Medulla oblongata (tissue), 1 donor: ENCODE measurements around the gene ABR.

Experiments used
- DNase-seq: peaks from one replicate; pipeline ENCODE4 v3.0.0-alpha.2; 2015; ENCODE audit errors: extremely low spot score

ABR gene

GRCh38 chr17:1179818-1180742, at the start of gene ABR:
Gene ABR (minus strand): TSS chr17:1179981. CDS start chr17:1179727, 254 bp downstream.
- no peak for DNase-seq

DNA sequence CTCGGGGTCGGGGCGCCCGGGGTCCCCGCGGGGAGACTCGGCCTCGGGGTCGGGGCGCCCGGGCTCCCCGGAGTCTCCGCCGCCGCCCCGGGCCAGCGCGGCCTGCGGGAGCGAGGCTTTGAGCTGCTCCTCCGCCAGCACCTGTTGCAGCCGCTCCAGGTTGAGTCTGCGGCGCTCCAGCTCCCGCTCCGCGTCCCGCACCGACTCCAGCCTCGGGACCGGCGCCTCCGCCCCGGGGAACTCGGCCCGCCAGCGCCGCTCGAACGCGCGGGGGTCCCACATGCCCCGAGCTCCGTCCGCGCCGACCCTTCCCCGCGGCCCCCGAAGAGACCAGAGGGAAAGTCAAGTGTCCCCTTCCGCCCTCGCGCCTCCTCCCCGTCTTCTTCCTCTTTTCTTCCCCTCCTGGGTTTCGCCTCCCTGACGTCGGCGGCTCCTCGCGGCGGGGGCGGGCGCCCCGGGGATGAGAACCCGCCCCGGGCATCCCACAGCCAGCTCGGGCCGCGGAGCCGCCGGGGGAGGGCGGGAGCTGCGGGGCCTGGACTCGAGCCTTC, 49.6 kb upstream of the ABR start:
- DNase-seq: peak; percentile 75

GRCh38 chr17:1228781-1229348, 49.1 kb upstream of the ABR start:
- no peak for DNase-seq

- DNase-seq: peak; percentile 41
These were observed 48.4 kb upstream of the ABR start for GRCh38 chr17:1227917-1228780.

- DNase-seq: no peak
These were observed 47.6 kb upstream of the ABR start for GRCh38 chr17:1227365-1227764.

DNA sequence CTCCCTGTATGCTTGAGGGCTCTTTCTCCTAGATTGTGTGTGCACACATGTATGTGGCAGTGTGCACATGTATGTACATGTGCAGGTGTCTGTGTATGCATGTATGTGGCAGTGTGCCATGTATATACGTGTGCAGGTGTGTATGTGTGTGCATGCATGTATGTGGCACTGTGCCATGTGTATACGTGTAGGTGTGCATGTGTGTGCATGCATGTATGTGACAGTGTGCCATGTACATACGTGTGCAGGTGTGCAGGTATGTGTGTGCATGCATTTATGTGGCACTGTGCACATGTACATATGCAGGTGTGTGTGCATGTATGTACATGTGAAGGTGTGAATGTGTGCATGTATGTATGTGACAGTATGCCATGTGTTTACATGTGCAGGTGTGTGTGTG, 46.5 kb upstream of the ABR start:
- no peak for DNase-seq

- DNase-seq: no peak
These were observed 44.5 kb upstream of the ABR start for GRCh38 chr17:1224330-1224729.

DNA sequence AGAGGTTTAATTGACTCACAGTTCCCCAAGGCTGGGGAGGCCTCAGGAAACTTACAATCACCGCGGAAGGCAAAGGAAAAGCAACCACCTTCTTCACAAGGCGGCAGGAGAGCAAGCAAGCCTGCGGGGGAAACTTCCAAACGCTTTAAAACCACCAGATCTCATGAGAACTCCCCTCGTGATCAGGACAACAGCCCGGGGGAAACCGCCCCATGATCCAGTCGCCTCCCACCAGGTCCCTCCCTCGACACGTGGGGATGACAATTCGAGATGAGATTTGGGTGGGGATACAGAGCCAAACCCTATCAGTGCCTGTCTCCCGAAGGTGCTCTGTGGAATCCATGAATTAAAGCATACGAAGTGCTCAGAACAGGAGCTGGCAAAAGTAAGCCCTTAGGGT, 43.9 kb upstream of the ABR start:
- DNase-seq: no peak

DNA sequence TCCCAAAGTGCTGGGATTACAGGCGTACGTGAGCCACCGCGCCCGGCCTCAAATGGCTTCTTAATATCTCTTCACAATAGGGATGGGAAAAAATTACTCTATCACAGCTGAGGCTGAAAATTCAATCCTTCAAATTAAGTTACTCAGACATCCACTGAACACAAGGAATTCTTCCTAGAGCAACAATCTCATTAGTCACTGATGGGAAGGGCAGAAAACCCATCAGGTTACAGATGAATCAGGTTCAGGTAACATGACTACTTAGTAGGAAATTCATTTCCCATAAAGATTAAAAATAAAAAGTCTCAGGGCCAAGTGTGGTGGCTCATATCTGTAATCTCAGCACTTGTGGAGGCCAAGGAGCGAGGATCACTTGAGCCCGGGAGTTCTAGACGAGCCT, 42.5 kb upstream of the ABR start:
- DNase-seq: no peak

GRCh38 chr17:1221209-1221608, 41.4 kb upstream of the ABR start:
- no peak for DNase-seq

DNA sequence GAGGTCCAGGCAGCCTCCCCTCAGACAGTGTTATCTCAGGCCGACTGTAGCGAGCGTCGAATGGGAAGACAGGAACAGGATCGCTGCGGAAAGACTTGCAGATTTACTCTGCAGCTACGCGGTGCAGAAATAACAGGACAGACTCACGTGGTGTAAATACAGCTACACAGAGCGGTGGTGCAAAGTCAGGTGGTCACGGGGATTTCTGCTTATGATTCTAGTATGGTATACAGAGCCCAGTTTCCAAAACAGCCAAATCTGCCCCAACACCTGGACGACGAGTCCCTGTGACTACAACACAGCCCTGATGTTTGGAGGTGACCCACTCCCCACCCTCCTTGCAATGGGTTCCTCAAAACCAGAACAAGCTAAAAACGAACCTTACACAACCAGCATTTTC, 40.6 kb upstream of the ABR start:
- DNase-seq: no peak

DNA sequence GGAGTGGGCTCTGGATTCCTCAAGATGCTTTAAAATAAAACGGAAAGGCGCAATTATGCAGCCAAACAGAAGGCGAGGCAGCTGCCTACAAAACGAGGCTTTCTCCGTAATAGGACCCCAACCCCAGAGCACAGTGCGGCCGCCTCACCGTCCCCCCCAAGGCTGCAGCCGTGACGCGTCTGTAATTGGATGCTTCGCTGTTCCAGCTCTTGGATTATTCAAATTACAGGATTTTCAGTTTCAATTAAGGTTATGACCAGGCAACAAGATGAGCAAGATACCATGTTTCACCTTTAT, 37.3 kb upstream of the ABR start:
- no peak for DNase-seq

DNA sequence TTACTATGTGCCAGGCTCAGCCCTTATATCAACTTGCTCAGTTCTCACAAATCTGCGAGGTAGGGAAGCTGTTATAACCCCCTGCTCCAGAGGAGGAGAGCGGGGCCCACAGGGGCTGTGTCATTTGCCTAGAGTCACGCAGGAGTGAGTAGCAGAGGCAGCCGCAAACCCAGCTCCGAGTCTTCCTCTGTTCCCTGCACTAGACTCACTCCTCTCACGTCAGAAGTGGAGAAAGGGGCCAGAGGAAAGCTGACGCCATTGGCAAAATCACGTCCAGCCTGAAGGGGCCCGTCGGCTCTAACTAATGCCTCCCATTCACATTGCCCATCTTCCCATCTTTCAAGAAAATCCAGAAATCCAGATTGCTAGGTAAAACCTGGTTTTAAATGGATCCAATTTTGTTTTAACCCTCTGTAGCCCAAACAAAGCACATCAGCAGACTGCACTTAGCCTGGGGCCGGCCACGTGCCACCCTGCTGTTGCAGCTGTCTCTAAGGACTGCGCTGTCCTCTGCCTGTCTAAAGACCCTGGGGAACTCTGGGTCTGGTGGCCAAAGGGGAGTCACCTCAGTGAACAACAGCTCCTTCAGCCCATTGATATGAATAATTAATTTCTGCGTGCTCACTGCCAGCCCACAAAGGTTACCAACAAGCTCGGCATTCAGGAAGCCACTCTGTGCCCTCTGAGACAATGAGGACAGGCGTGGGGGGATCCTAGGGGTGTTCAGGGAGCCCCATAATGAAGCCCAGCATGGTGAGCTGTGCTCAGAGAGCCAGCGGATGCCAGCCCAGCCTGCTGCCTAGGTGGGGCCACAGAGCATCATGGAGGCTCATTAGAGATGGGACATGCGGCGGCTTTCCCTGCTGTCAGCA, 36.7 kb upstream of the ABR start:
- no peak for DNase-seq

DNA sequence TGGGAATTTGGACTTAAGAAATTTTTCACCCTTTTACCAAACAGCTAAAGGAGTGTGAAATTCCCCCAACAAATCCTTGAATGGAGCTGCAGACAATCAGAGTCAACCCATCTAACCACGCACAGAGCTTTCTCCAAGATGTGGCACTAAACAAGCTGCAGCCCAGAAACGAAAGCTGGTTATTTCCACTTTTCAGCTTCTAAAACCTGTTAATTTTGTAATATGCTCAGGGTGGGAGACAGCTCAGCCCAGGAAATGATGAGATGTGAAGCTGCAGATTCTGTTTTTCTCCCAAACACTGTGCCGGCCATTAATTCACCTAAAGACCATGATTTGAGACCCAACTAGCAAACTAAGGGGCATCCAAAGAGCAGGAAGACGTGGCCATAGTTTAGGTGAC, 33.2 kb upstream of the ABR start:
- no peak for DNase-seq

DNA sequence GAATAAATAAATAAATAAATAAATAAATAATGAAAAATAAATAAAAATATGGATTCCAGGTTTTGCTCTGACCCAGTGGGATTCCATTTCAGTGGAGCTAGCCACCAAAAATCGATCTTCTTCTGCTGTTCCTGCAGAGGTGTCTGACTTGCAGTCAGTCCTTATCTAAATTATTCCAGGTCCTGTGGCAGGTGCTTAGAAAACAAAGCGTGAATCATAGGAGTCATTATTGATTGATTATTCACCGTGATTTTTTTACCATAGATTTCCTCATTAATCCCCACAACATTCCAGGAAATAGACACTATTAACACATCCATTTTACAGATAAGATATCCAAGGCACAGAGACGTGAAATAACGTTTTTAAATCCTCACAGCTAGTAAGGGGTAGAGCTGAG, 31.5 kb upstream of the ABR start:
- no peak for DNase-seq

GRCh38 chr17:1208966-1209365, 29.2 kb upstream of the ABR start:
- no peak for DNase-seq

DNA sequence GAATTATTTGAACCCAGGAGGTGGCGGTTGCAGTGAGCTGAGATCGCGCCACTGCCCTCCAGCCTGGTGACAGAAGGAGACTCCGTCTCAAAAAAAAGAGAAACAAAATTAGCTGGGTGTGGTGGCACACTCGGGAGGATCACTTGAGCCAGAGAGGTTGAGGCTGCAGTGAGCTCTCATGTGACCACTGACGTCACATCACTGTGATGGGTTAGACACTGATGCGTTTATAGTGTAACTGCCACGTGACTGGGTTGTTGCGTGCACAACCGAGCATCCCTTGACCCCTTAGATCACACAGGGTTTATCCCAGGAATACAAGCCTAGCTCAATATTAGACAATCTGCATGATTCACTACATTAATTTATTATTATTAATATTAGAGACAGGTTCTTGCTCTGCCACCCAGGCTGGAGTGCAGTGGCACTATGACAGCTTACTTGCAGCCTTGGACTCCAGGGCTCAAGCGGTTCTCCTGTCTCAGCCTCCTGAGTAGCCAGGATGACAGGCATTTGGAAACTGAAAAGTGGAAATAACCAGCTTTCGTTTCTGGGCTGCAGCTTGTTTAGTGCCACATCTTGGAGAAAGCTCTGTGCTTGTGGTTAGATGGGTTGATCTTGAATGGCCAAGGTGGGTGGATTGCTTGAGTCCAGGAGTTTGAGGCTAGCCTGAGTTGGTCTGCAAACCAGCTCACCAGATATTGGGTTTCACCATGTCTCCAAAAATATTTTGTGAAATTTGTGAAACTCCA, 26.4 kb upstream of the ABR start:
- DNase-seq: peak; percentile 57

DNA sequence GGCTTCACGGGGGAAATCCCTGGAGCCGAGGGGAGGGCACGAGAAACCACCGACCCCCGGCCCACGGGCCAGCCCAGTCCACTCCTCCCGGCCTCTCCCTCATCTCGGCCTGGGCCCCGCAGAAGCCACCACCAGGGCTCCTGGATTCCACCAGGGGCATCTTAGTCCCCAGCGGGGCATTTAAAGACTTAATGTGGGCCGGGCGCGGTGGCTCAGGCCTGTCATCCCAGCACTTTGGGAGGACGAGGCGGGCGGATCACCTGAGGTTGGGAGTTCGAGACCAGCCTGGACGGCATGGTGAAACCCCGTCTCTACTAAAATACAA, 24.1 kb upstream of the ABR start:
- no peak for DNase-seq

DNA sequence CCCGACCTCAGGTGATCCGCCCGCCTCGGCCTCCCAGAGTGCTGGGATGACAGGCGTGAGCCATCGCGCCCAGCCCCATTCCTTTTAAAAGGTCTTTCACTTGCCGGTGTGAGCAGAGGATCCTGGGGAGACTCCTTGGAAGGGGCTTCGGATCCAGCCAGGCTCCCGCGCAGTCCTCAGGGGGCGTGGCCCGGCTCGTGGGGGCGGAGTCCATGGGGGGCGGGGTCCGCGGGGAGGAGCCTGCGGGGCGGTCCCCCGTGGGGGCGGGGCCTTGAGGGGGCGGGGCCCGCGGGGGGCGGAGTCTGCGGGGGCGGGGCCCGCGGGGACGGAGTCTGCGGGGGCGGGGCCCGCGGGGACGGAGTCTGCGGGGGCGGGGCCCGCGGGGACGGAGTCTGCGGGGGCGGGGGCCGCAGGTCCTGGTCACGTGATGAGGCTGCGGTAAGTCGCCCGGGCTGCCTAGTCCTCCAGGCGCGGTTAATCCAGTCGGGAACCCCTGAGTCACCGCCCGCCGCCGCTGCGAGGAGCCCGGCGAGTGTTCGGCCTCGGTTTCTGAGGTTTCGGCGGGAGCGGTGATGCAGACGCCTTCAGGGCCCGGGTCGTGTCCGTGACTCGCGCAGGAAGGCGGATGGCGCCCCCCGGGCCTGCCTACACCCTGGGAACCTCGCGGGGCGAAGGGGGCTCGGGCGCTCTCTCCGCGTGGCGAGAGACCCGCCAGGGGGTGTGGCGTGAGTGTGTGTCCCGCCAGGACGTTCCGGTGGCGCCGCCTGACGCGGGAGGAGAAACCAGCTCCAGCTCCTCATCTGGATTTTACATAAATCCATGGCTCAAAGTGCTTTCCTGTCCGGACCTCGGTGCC, 23.6 kb upstream of the ABR start:
- DNase-seq: no peak

DNA sequence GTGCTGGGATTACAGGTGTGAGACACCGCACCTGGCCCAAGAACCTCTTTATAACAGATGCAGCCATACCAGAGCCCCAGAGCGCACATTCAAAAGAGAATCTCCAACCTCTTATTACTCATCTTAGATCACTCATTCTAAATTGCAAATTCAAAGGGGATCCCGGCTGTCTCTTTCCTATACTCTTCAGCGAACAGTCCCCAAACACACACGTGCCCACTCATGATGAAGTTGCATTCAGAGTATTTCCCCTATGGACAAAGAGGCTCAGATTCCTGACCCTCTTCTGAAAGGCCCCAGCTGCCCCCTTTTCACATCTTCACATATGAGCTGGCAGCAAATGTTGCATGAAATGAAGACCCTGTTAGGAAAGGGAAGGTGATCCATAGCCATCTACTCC, 22.5 kb upstream of the ABR start:
- DNase-seq: no peak
